ENCODE results near the gene MBNL2. TPM values are rescaled to one million over a fixed set of nuclear protein-coding genes. Genes with fewer than 3 reads are reported as not detected.
A peak's percentile ranks its signal among the peaks of the same experiment; 100 is the strongest.

The MBNL2 gene
- total and polyA plus RNA-seq, 8 donors: 8.9 to 66.5 (median 37.7) TPM

- H3K4me1 ChIP-seq: peaks cover 0 to 15% (median 11%) of the 10 kb centered on the region in 3 donors
These were observed 113.5 kb downstream of the MBNL2 start for GRCh38 chr13:97335488-97336134.

GRCh38 chr13:97337985-97338499 is 115.9 kb downstream of the MBNL2 start:
- no peak for TF ChIP-seq CTCF (IDR thresholded peaks at IDR 0.05)
- Histone ChIP-seq H3K4me1 (peaks cover 12 to 20% (median 17%) of the 10 kb centered on the region in 3 donors), H3K9me3 (no peaks in the 10 kb centered on the region), H3K27ac (no peak overlapping the region), H3K27me3 (no peaks in the 10 kb centered on the region), H3K4me3 (no peak overlapping the region), H3K36me3 (peaks cover 0 to 32% (median 0%) of the 10 kb centered on the region in 3 donors)
- WGBS, 2 donors: 79 to 85% methylated on average over 4 of the region's 4 CpGs
- no peak for DNase-seq
- no peak for FAIRE-seq
- no peak for ATAC-seq
- intact Hi-C loops (cut with DNase I): loop anchor here in 1 of 3 donors (10.0 kb wide), 1 partner anchor 113 kb away; the partner anchor contains the start of gene MBNL2

More at GRCh38 chr13:97335488-97336134, 113.5 kb downstream of the MBNL2 start:
- FAIRE-seq (no peak), ATAC-seq (no peak), DNase-seq (no peak)
- no peak overlapping the region for H3K27ac ChIP-seq
- TF ChIP-seq CTCF (IDR thresholded peaks at IDR 0.05): no peak
- peaks cover 0 to 32% (median 0%) of the 10 kb centered on the region in 3 donors for H3K36me3 ChIP-seq
- H3K27me3 ChIP-seq: no peaks in the 10 kb centered on the region
- 77 to 90% methylated on average over 6 of the region's 6 CpGs for WGBS, 2 donors
- no peak overlapping the region for H3K4me3 ChIP-seq
- intact Hi-C loops (cut with DNase I): loop anchor here in 1 of 3 donors (10.0 kb wide), 1 partner anchor 111 kb away; the partner anchor contains the start of gene MBNL2
- H3K9me3 ChIP-seq: no peaks in the 10 kb centered on the region

GRCh38 chr13:97338571-97338970 is 116.4 kb downstream of the MBNL2 start:
- FAIRE-seq: no peak
- intact Hi-C loops (cut with DNase I): loop anchor here in 1 of 3 donors (10.0 kb wide), 1 partner anchor 114 kb away; the partner anchor contains the start of gene MBNL2
- H3K36me3 ChIP-seq: peaks cover 0 to 32% (median 0%) of the 10 kb centered on the region in 3 donors
- no peak for DNase-seq
- no peak for ATAC-seq
- no peaks in the 10 kb centered on the region for H3K9me3 ChIP-seq
- H3K4me1 ChIP-seq: peaks cover 12 to 21% (median 15%) of the 10 kb centered on the region in 3 donors
- TF ChIP-seq CTCF (IDR thresholded peaks at IDR 0.05): no peak
- H3K4me3 ChIP-seq: no peak overlapping the region
- H3K27me3 ChIP-seq: no peaks in the 10 kb centered on the region
- no peak overlapping the region for H3K27ac ChIP-seq
- WGBS, 2 donors: 88 to 93% methylated on average over 16 of the region's 16 CpGs

GRCh38 chr13:97339019-97339987 is 117.2 kb downstream of the MBNL2 start:
- FAIRE-seq (no peak), ATAC-seq (peak in 3 of 4 donors; percentile 37 to 58 (median 41)), DNase-seq (peak in 2 of 6 donors; percentile 38 to 42)
- intact Hi-C loops (cut with DNase I): loop anchor here in 1 of 3 donors (10.0 kb wide), 1 partner anchor 115 kb away; the partner anchor contains the start of gene MBNL2
- no peaks in the 10 kb centered on the region for H3K27me3 ChIP-seq
- no peak overlapping the region for H3K4me3 ChIP-seq
- peak overlapping the region in 2 of 4 donors; percentile 49 to 64 for H3K27ac ChIP-seq
- peaks cover 12 to 28% (median 23%) of the 10 kb centered on the region in 3 donors for H3K4me1 ChIP-seq
- no peak for TF ChIP-seq CTCF (IDR thresholded peaks at IDR 0.05)
- no peaks in the 10 kb centered on the region for H3K9me3 ChIP-seq
- H3K36me3 ChIP-seq: peaks cover 0 to 32% (median 0%) of the 10 kb centered on the region in 3 donors
- WGBS, 2 donors: 66 to 76% methylated on average over 21 of the region's 21 CpGs
